ENCODE results near the gene ZNF140. TPM values are rescaled to one million over a fixed set of nuclear protein-coding genes. Genes with fewer than 3 reads are reported as not detected.

The ZNF140 gene
- total RNA-seq, 1 experiment from 2014 or later = 21.7 TPM

- no peak overlapping the region for H3K14ac ChIP-seq (ENCODE audit: insufficient read depth, low read length)
- H3K4me1 ChIP-seq (ENCODE audit: insufficient read depth, low read length) = no peaks in the 10 kb centered on the region
- H3K9me3 Mint-ChIP-seq = peaks cover 52 to 71% of the 10 kb centered on the region in 2 experiments
- H3K23me2 ChIP-seq (ENCODE audit: insufficient read length, low read depth, low read length, poor library complexity, severe bottlenecking) = no peaks in the 10 kb centered on the region
- no peak overlapping the region for H3K4me2 ChIP-seq (ENCODE audit: insufficient read depth, insufficient read length, low read length)
- H3K56ac ChIP-seq (ENCODE audit: insufficient read length, low read depth, low read length) = no peak overlapping the region
- no peak overlapping the region for H3K23ac ChIP-seq (ENCODE audit: insufficient read length, low read depth, low read length)
- no peak for TF ChIP-seq CTCF (conservative IDR thresholded peaks at IDR 0.05)
- no peak overlapping the region for H2BK120ac ChIP-seq (ENCODE audit: low read depth, low read length, poor library complexity, severe bottlenecking)
- no peak overlapping the region for H3K27ac ChIP-seq (ENCODE audit: insufficient read length, low read depth, low read length)
- H4K20me1 ChIP-seq (ENCODE audit: control insufficient read depth, insufficient read depth, insufficient read length) = no peaks in the 10 kb centered on the region
- no peak overlapping the region for H2BK12ac ChIP-seq (ENCODE audit: insufficient read length, low read depth, low read length)
- H2BK5ac ChIP-seq (ENCODE audit: insufficient read length, low read length) = no peak overlapping the region
- no peaks in the 10 kb centered on the region for H3K79me1 ChIP-seq (ENCODE audit: insufficient read depth, low read depth, low read length, poor library complexity, severe bottlenecking)
- no peak overlapping the region for H3K4me3 Mint-ChIP-seq
- WGBS (ENCODE audit: extremely low coverage, insufficient read length, low lambda C conversion rate) = no CpG with 5 or more reads among the region's 2 CpGs
- H2AFZ ChIP-seq (ENCODE audit: low read length) = no peak overlapping the region
- H4K91ac ChIP-seq (ENCODE audit: insufficient read length, low read depth, low read length) = no peak overlapping the region
- H4K8ac ChIP-seq (replicated peaks; ENCODE audit: insufficient read length, low read depth, low read length) = no peak overlapping the region
- DNase-seq = no peak
- no peak overlapping the region for H3T11ph ChIP-seq (ENCODE audit: low read length)
- no peak overlapping the region for H3K27ac Mint-ChIP-seq
- H3K36me3 Mint-ChIP-seq (ENCODE audit: insufficient read depth in 1 of 3, low read depth in 3 of 3) = peaks cover 6 to 19% (median 17%) of the 10 kb centered on the region in 3 experiments
- peaks cover 52% of the 10 kb centered on the region for H3K9me3 ChIP-seq (ENCODE audit: control insufficient read depth, low read depth, low read length)
- H3K79me2 ChIP-seq (ENCODE audit: insufficient read depth, low read length) = no peaks in the 10 kb centered on the region
- no peaks in the 10 kb centered on the region for H3K27me3 ChIP-seq (ENCODE audit: insufficient read depth, low read length)
- no peak overlapping the region for H3K4ac ChIP-seq (ENCODE audit: low read depth, low read length)
- H3K27me3 Mint-ChIP-seq (ENCODE audit: low read depth) = no peaks in the 10 kb centered on the region
- H2BK15ac ChIP-seq (ENCODE audit: low read depth, low read length) = no peak overlapping the region
- no peak overlapping the region for H2AK5ac ChIP-seq (ENCODE audit: insufficient read length, low read length)
- no peak overlapping the region for H3K18ac ChIP-seq (ENCODE audit: insufficient read length, low read depth, low read length)
- no peaks in the 10 kb centered on the region for H3K4me1 Mint-ChIP-seq
- no peak overlapping the region for H2BK20ac ChIP-seq (ENCODE audit: low read depth, low read length, poor library complexity, severe bottlenecking)
- no peak overlapping the region for H4K5ac ChIP-seq (ENCODE audit: insufficient read length, low read depth, low read length)
- no peak overlapping the region for H3K9ac ChIP-seq (ENCODE audit: extremely low read depth, insufficient read length, low read length)
These were observed 6.9 kb upstream of the ZNF140 start for GRCh38 chr12:133073836-133074235.

All from H9 (cell line).